ENCODE results near the gene APBA3. TPM values are rescaled to one million over a fixed set of nuclear protein-coding genes. Genes with fewer than 3 reads are reported as not detected.
"Not testable (repeated sequence)": the region's sequence is repeated elsewhere in the genome, so short reads cannot be mapped to it uniquely, and the experiment has no call there.

The APBA3 gene
- polyA plus RNA-seq, 1 donor, result 21.1 TPM

DNA sequence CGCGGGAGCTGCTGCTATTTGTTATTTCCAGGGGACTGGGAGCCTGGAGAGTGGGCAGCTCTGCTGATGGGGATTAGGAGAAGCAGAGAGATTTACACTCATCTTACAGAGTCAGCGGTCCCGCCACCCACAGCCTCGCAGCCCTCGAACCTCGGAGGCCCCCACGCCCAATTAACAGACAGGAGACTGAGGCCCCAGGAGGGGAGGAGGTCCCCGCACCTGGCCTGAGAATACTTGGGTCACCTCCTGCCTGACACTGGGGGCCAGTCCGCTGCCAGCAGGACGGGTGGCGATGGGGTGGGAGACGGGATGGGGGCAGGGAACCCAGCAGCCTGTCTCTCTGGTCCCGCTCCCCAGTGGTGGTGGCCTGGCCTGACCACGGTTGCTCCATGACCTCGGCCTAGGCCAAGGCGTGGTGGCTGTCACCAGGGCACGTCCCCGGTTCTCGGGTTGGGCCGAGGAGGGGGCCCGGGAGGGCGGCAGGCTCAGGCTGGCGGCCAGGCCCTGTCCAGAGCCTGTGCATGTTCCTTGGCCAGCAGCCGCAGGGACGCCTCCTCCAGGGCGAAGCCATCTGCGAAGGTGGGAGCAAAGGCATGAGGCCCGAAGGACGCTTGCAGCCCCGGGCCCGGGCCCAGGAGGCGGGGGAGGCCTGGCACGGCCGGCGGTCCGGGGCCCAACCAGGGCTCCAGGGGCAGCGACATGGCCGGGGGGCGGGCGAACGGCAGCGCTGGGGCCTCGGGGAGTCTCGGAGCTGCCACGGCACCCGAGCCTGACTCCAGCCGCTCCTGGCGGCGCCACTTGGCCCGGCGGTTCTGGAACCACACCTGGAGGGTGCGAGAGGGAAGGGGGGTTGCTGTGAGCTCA is 8.9 kb upstream of the APBA3 start:
- WGBS (ENCODE audit: insufficient coverage, low lambda C conversion rate), result no CpG with 5 or more reads among the region's 53 CpGs

DNA sequence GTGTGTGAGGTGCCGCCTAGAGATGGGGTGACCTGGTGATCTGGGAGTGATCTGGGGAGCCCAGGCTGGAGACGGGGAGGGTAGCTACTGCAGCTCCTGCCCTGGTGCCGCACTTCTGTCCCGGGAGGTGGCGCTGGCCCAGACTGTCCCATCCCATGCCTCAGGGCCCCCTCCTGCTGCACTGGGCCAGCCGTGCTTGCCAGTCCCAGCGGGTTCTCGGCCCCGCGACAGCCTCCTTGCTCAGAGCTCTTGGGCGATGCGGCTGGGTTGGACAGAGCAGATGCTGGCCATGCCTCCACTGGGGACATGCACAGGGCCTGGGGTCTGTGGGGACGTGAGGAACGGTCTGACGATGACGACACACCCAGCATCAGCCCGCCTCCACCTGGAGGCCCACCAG is 8.0 kb upstream of the APBA3 start:
- no peak overlapping the region for H3K27ac ChIP-seq (ENCODE audit: low read length)
- no peak for DNase-seq
- H3K9me3 ChIP-seq (ENCODE audit: control insufficient read depth, low read depth, low read length), result no peaks in the 10 kb centered on the region
- H3K27me3 ChIP-seq (ENCODE audit: control insufficient read depth, insufficient read depth, low read length), result no peaks in the 10 kb centered on the region
- peaks cover 21% of the 10 kb centered on the region for H3K36me3 ChIP-seq (ENCODE audit: control insufficient read depth, insufficient read depth, low read length)
- H3K4me3 ChIP-seq (ENCODE audit: low read length), result no peak overlapping the region
- WGBS (ENCODE audit: insufficient coverage, low lambda C conversion rate), result no CpG with 5 or more reads among the region's 17 CpGs
- peaks cover 3% of the 10 kb centered on the region for H3K4me1 ChIP-seq (ENCODE audit: control insufficient read depth, insufficient read depth, low read length)

More for the DNA sequence above, 8.9 kb upstream of the APBA3 start:
- no peak for DNase-seq
- Histone ChIP-seq H3K4me3 (ENCODE audit: low read length) (no peak overlapping the region), H3K27me3 (ENCODE audit: control insufficient read depth, insufficient read depth, low read length) (no peaks in the 10 kb centered on the region), H3K36me3 (ENCODE audit: control insufficient read depth, insufficient read depth, low read length) (peaks cover 16% of the 10 kb centered on the region), H3K4me1 (ENCODE audit: control insufficient read depth, insufficient read depth, low read length) (peaks cover 3% of the 10 kb centered on the region), H3K27ac (ENCODE audit: low read length) (no peak overlapping the region), H3K9me3 (ENCODE audit: control insufficient read depth, low read depth, low read length) (no peaks in the 10 kb centered on the region)

DNA sequence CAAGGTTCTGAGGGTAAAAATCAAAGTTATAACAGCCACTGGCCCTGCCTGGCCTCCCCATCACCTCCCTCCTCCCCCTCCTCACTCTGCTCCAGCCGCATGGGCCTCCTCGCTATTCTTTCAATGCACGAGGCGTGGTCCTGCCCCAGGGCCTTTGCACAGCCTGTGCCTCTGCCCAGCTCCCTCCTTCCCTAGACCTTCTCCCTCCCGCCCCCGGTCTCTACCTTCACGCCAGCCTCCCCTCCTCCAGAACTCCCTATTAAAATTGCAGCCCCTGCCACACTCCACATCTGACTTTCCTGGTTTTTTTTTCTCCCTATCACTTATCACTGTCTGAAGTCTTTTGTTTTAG is 7.2 kb upstream of the APBA3 start:
- Histone ChIP-seq H3K27me3 (ENCODE audit: control insufficient read depth, insufficient read depth, low read length) (no peaks in the 10 kb centered on the region), H3K4me3 (ENCODE audit: low read length) (no peak overlapping the region), H3K4me1 (ENCODE audit: control insufficient read depth, insufficient read depth, low read length) (peaks cover 3% of the 10 kb centered on the region), H3K36me3 (ENCODE audit: control insufficient read depth, insufficient read depth, low read length) (peaks cover 21% of the 10 kb centered on the region), H3K27ac (ENCODE audit: low read length) (no peak overlapping the region), H3K9me3 (ENCODE audit: control insufficient read depth, low read depth, low read length) (no peaks in the 10 kb centered on the region)
- 97% methylated on average over 3 of the region's 7 CpGs for WGBS (ENCODE audit: insufficient coverage, low lambda C conversion rate)
- DNase-seq, result no peak

DNA sequence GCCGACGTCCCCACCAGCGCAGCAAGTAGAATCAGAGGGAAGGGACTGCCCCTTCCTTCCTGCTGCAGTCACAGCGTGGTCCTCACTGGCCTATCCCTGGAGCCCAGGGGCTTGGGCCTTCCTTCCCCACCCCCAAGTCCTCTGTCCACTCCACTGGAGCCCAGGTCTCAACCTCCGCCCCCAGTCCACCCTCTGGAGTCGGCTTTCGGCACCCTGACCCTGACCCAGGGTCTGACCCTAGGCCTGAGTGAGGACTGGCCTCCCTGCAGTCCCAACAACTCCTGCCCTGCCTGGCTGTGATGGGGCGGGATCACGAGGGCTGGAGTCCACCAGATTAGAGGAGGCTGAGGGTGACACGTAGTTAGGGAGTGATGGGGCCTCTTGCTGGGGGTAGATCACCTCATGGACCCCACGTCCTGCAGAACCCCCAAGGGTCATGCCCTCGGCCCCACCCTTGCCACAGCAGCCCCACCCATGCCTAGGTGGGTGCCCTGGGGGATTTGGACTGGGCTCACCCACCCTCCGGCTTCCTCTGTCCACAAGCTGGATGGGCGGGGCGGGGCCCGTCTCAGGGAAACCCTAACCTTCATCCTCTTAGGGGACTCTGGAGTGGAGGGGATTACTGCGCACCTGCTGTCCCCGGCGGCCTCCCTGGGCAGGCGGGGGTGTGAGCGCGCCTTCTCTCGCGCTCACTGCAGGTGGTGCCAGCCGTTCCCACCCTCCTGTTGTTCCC is 6.7 kb upstream of the APBA3 start:
- DNase-seq, result peak; percentile 39 to 77

DNA sequence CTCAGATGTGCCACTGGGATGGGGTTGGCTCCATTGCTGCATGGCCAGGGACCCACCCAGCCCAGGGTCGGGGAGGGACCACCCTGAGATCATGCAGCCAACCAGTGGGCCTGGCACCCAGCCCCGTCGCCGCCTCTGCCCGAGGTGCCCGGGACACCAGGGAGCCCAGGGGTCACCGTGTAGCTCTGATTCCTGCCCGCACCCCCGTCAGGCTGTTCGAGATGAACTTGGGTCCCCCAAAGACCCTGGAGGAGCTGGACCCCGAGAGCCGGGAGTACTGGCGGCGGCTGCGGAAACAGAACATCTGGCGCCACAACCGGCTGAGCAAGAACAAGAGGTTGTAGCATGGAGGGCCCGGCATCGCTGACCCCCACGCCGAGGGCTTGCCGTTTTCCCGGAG is 5.6 kb upstream of the APBA3 start:
- H3K9me3 ChIP-seq (ENCODE audit: control insufficient read depth, low read depth, low read length), result no peaks in the 10 kb centered on the region
- H3K4me1 ChIP-seq (ENCODE audit: control insufficient read depth, insufficient read depth, low read length), result peaks cover 9% of the 10 kb centered on the region
- no peak for DNase-seq
- H3K36me3 ChIP-seq (ENCODE audit: control insufficient read depth, insufficient read depth, low read length), result peaks cover 21% of the 10 kb centered on the region
- no peak overlapping the region for H3K27ac ChIP-seq (ENCODE audit: low read length)
- no peaks in the 10 kb centered on the region for H3K27me3 ChIP-seq (ENCODE audit: control insufficient read depth, insufficient read depth, low read length)
- WGBS (ENCODE audit: insufficient coverage, low lambda C conversion rate), result no CpG with 5 or more reads among the region's 23 CpGs
- no peak overlapping the region for H3K4me3 ChIP-seq (ENCODE audit: low read length)

More for the DNA sequence above, 6.7 kb upstream of the APBA3 start:
- H3K27ac ChIP-seq (ENCODE audit: low read length), result no peak overlapping the region
- H3K27me3 ChIP-seq (ENCODE audit: control insufficient read depth, insufficient read depth, low read length), result no peaks in the 10 kb centered on the region
- WGBS (ENCODE audit: insufficient coverage, low lambda C conversion rate), result no CpG with 5 or more reads among the region's 25 CpGs
- H3K4me1 ChIP-seq (ENCODE audit: control insufficient read depth, insufficient read depth, low read length), result peaks cover 6% of the 10 kb centered on the region
- no peaks in the 10 kb centered on the region for H3K9me3 ChIP-seq (ENCODE audit: control insufficient read depth, low read depth, low read length)
- H3K4me3 ChIP-seq (ENCODE audit: low read length), result no peak overlapping the region
- peaks cover 21% of the 10 kb centered on the region for H3K36me3 ChIP-seq (ENCODE audit: control insufficient read depth, insufficient read depth, low read length)

DNA sequence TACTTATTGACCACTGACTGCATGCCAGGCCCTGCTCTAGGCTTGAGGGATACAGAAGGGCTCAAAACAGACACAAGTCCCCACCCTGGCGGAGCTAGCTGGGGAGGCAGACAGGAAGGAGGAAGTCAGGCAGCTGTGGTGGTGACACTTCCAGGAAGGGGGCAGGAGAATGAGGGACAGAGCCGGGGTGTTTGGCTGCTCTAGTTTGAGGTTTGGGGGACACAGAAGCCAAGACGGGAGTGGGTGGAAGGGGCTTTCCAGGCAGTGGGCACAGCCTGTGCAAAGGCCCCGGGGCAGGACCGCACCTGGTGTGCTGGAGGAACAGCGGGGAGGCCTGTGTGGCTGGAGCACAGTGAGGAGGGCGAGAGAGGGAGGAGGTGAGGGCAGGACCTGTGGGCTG is 5.0 kb upstream of the APBA3 start:
- Histone ChIP-seq H3K4me1 (ENCODE audit: control insufficient read depth, insufficient read depth, low read length) (peaks cover 13% of the 10 kb centered on the region), H3K36me3 (ENCODE audit: control insufficient read depth, insufficient read depth, low read length) (peaks cover 21% of the 10 kb centered on the region), H3K4me3 (ENCODE audit: low read length) (no peak overlapping the region), H3K27me3 (ENCODE audit: control insufficient read depth, insufficient read depth, low read length) (no peaks in the 10 kb centered on the region), H3K27ac (ENCODE audit: low read length) (no peak overlapping the region), H3K9me3 (ENCODE audit: control insufficient read depth, low read depth, low read length) (no peaks in the 10 kb centered on the region)
- no peak for DNase-seq
- no CpG with 5 or more reads among the region's 7 CpGs for WGBS (ENCODE audit: insufficient coverage, low lambda C conversion rate)

DNA sequence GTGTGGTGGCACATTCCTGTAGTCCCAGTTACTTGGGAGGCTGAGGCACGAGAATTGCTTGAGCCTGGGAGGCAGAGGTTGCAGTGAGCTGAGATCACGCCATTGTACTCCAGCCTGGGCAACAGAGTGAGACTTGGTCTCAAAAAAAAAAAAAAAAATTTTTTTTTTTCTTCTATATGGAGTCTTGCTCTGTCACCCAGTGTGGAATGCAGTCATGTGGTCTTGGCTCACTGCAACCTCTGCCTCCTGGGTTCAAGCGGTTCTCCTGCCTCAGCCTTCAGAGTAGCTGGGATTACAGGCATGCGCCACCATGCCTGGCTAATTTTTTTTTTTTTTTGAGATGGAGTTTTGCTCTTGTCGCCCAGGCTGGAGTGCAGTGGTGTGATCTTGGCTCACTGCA is 4.3 kb upstream of the APBA3 start:
- H3K9me3 ChIP-seq (ENCODE audit: control insufficient read depth, low read depth, low read length); H3K27ac ChIP-seq (ENCODE audit: low read length); DNase-seq; H3K4me3 ChIP-seq (ENCODE audit: low read length); H3K27me3 ChIP-seq (ENCODE audit: control insufficient read depth, insufficient read depth, low read length): not testable (repeated sequence)
- peaks cover 13% of the 10 kb centered on the region for H3K4me1 ChIP-seq (ENCODE audit: control insufficient read depth, insufficient read depth, low read length)
- H3K36me3 ChIP-seq (ENCODE audit: control insufficient read depth, insufficient read depth, low read length), result peaks cover 21% of the 10 kb centered on the region
- WGBS (ENCODE audit: insufficient coverage, low lambda C conversion rate), result no CpG with 5 or more reads among the region's 5 CpGs

DNA sequence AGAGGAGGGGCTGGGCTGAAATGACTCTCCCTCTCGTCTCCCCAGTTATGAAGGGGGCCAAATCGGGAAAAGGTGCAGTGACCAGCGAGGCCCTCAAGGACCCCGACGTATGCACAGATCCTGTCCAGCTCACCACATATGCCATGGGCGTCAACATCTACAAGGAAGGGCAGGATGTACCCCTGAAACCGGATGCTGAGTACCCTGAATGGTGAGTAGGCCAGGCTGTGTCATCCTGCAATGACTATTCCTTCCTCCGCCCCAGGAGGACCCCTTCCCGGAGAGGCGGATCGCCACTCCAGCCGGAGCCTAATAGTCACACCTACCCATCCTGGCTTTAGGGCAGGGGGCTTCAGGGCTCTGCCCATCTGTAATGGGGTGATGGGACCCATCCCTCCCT is 3.6 kb upstream of the APBA3 start:
- no CpG with 5 or more reads among the region's 12 CpGs for WGBS (ENCODE audit: insufficient coverage, low lambda C conversion rate)
- H3K4me3 ChIP-seq (ENCODE audit: low read length), result no peak overlapping the region
- H3K27me3 ChIP-seq (ENCODE audit: control insufficient read depth, insufficient read depth, low read length), result no peaks in the 10 kb centered on the region
- H3K4me1 ChIP-seq (ENCODE audit: control insufficient read depth, insufficient read depth, low read length), result peaks cover 13% of the 10 kb centered on the region
- no peak for DNase-seq
- H3K36me3 ChIP-seq (ENCODE audit: control insufficient read depth, insufficient read depth, low read length), result peaks cover 21% of the 10 kb centered on the region
- no peaks in the 10 kb centered on the region for H3K9me3 ChIP-seq (ENCODE audit: control insufficient read depth, low read depth, low read length)
- H3K27ac ChIP-seq (ENCODE audit: low read length), result no peak overlapping the region

DNA sequence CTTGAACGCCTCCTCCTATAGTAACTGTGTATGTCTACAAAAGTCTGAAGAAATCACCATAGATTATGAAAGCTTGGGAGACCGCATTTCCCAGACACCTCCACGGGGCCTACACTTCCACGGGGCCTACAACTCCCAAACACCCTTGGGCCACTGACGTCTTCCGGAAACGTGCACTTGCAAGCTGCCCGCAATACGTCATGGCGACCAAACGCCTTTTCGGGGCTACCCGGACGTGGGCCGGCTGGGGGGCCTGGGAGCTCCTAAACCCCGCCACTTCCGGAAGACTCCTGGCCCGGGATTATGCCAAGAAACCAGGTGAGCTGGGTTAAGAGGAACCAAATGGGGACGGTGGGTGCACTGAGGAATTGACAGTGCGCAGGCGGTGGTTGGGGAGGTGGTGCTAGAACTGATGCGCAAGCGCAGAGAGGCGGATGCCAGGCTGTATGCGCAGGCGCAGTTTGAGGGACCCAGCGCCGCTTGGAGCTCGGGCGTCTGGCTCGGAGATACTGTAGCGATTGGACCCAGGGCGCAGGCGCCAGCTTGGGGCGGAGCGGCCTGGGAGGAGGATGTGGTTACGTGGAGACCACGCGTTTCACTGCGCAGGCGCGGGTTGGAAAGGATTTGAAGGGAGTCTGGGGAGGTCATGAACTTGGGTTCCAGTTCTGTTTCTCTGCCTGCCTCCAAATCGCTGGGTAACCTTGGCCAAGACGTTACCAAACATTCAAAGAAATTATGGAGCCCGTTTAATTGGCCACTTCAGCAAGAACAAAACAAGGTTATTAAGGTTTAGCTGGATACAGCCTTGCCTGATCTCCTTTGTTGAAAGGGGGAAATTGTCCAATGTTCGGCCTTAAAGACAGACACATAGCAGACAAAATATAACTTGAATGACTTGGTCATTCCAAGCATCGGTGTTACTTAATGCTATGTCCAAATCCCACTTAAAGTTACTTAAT is 1.3 kb upstream of the APBA3 start, which contains the start of gene MRPL54:
TSS of gene MRPL54 (plus strand) at position 182 of the 959 bp plus-strand sequence. CDS start at position 201, 19 bp downstream.
- H3K9me3 ChIP-seq (ENCODE audit: control insufficient read depth, low read depth, low read length), result no peaks in the 10 kb centered on the region
- H3K36me3 ChIP-seq (ENCODE audit: control insufficient read depth, insufficient read depth, low read length), result peaks cover 33% of the 10 kb centered on the region
- peak; percentile 99 to 100 for DNase-seq
- H3K4me1 ChIP-seq (ENCODE audit: control insufficient read depth, insufficient read depth, low read length), result peaks cover 10% of the 10 kb centered on the region
- WGBS (ENCODE audit: insufficient coverage, low lambda C conversion rate), result no CpG with 5 or more reads among the region's 47 CpGs
- no peaks in the 10 kb centered on the region for H3K27me3 ChIP-seq (ENCODE audit: control insufficient read depth, insufficient read depth, low read length)
- peak within 1 kb of the TSS; percentile 90 for H3K4me3 ChIP-seq (ENCODE audit: low read length)
- H3K27ac ChIP-seq (ENCODE audit: low read length), result peak within 1 kb of the TSS; percentile 94

DNA sequence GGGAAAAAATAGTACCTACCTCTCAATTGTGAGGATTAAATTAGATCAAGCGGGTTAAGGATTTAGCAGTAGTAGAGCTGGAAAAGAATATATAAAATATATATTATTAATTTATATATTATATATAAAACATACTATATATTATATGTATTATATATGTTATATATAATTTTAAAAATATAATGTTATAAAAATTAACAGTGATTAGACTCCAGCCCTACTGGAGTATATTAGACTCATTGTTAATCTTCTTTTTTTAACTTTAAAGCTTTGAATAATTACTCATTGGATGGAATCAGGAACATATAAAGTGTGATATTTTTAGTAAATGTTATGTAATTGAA is 610 bp upstream of the APBA3 start:
- Histone ChIP-seq H3K4me3 (ENCODE audit: low read length) (no peak overlapping the region), H3K27ac (ENCODE audit: low read length) (peak overlapping the region; percentile 94), H3K9me3 (ENCODE audit: control insufficient read depth, low read depth, low read length) (no peaks in the 10 kb centered on the region), H3K36me3 (ENCODE audit: control insufficient read depth, insufficient read depth, low read length) (peaks cover 32% of the 10 kb centered on the region), H3K4me1 (ENCODE audit: control insufficient read depth, insufficient read depth, low read length) (peaks cover 10% of the 10 kb centered on the region), H3K27me3 (ENCODE audit: control insufficient read depth, insufficient read depth, low read length) (no peaks in the 10 kb centered on the region)
- no CpG with 5 or more reads among the region's 1 CpG for WGBS (ENCODE audit: insufficient coverage, low lambda C conversion rate)
- DNase-seq, result no peak

Measured in large intestine (tissue), 3 donors.